Measurements from ENCODE around the gene PNLIP.

PNLIP gene

DNA sequence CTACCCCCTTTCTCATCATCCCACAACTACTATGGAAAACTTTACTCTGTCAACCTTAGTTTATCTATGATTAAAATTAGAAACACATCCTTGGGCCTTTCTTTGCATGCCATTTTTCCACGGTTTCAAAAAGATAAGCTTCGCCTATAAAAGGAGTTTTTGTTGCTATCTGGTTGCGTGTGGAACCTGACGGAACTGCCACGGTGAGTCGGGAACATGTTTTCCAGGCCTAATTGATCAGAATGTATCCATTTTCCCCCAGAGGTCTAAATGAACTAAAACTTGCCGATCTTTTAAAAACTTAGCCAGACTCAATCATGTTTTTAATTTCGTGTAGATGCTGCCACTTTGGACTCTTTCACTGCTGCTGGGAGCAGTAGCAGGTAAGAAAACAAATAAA lies at the start of gene PNLIP:
TSS of gene PNLIP (plus strand) at position 176 of the 400 bp plus-strand sequence. CDS start at position 338, 162 bp downstream.
- DNase-seq = no peak

DNA sequence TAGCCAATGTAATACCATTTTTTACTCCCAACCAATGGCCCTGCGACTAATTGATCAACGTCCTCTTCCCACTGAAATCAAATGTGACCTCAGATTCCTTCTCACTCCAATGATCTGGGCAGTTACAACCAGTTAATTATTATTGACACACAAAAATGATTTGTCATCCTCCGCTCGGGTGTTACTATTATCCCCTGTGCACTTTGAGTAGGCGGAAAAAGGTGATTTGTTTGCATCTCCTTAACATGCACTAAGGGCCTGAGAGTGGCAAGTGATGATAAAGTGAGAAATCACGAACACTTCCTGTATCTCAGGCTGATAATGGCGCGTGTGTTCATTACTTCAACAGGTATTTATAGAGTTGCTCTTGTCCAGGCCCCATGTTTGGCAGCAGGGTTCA lies 40.9 kb upstream of the PNLIP start:
- no peak for DNase-seq

DNA sequence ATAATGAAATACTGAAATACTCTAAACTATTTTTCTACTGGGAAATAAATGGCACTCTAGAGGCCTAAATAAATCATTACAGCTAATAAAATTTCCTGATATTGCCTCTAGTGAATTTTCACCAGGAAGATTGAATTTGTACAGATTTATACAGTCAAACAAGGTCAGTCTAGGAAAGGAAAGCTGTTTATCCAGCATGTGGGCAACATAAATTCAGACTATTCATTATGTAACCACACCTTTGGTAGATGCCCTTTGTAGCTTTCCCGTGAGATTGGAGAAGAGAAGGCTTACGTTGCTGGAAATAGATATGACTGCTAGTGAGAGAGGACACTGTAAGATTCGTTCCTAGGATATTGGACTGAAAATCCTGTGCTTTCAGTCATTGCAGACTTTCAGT lies 35.2 kb upstream of the PNLIP start:
- no peak for DNase-seq

DNA sequence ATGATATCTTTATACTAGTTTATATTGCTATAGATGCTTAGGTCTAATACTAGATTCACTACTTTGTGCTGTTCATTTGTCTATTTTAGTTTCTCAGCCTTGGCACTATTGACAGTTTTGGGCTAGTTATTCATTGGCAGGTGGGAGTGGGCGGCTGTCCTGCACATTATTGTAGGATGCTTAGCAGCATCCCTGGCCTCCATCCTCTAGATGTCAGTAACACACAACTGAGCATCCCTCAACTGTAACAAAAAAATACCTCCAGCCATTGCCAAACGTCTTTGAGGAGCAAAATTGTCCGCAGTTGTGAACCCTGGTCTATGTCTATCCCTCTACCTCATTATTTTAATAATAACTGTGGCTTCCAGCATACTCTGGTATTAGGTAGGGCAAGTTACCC lies 34.4 kb upstream of the PNLIP start:
- DNase-seq = no peak

DNA sequence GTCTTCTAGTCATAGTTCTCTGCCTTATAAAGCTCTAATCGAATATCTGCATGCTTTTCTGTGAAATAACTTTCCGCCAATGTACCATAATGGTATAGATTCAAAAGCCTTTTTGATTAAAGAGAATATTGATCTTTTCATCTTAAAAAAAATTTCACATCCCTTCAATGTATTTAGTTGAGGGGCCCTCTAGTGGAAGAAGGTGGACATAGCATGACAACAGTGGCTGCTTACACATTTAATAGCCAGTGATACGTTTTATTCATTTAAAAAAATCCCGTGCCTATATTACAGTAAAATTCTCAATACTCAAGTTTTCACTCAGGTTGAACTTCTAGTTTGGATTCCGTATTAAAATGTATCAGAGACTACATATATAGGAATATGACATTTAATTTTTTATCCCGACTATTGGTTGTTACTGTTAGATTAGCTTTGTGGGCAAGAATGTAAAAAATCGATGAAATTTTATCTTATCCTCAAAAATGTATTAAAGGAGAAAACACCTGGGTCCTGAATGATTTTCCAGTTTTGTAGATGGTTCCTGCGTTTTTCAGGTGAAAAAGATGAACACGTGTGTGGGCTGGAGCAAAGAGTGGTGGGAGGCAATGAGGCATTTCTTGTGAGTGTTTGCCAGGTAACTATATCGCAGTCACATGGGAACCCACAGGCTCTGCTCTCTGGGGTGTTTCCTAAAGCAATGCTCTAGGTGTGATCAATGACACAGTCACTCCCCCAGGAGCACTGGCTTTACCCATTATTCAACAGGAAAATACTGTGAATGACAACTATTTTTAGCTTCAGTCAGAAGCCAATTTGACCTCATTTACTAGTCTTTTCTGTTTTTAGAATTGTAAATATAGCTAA lies 24.1 kb upstream of the PNLIP start:
- no peak for DNase-seq

DNA sequence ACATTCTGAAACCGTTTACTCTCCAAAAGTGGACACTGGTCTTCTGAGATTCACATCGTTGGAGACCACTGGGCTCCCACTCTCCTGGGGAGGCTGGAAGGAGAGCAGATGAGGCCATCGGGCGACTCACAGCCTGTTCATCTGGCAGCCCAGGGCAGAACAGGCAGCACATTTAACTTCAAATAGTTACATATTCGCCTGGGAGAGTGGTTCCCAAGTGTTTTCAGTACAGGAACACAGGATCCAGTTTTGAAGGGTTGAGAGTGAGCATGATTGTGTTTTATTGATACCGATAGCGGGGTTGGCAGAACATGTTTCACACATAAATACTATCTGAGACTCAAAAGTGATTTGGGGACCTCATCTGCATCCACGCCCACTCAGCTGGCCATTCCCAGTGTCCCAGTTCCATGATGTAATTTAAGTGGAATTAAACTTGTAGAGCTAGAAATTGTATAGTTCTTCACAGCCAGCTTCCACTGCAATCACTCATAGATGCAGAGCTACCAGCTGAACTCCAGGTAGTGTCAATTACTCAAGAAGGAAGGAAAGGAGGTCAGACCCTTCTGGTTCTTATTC lies 22.8 kb upstream of the PNLIP start:
- no peak for DNase-seq

DNA sequence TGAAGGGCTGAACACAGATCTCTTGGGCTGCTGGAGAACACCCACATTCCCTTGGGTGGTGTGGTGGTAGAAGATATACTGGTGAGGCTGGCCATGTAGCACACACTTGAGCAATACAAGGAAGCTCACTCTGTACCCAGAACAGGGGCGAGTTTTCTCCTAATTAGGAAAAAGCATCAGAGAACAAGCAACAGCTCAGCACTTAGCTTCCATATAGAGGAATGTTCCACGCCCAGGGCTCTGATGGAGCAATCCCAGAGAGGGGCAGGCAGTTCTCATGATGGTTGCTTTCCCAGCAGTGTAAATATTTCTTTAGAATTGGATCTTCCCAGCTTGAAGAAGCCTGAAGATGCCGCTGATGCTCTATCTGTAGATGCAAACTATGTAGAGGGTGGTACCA lies 21.0 kb upstream of the PNLIP start:
- DNase-seq = no peak

DNA sequence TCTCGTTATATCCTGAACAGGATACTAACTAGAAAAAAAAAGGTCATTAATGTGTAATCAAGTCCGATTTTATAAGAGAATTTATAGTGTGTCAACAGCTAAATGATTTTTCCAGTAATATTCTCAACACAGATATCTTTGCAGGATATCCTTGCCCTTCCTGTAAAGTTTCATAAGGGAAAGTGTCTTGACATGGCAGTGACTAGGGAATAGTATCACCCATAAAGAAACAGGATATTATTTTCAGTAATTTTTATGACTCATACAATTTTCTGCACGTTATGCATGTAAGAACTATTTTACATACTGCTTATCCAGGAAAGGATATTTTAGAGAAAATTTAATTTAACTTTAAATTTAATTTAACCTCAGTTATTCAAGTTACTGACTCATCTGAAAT lies 19.5 kb upstream of the PNLIP start:
- DNase-seq = no peak

DNA sequence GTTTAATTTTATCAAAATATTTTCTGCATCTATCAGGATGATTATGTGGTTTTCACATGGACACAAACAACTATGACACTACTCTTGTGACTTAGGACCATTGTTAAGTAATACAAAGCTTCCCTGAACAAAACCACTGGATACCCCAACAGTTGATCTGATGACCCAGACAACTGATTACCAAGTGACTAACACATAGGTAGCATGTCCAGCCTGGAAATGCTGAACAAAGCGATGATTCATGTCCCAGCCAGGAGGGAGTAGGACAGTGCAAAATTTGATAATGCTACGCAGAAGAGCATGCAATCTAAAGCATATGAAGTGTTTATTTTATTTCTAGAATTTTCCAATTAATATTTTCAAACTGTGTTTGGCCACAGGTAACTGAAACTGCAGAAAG lies 8.9 kb upstream of the PNLIP start:
- DNase-seq = no peak

DNA sequence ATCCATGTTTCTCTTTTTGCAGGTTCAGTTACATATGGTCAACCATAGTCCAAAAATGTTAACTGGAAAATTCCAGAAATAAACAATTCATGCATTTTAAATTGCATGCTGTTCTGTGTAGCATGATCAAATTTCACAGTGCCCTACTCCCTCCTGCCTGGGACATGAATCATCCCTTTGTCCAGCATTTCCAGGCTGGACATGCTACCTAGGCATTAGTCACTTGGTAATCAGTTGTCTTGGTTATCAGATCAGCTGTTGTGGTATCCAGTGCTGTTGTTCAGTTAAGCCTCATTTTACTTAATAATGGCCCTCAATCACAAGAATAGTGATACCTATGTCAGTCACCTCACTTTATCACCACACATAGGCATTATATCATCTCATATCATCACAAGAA lies 7.3 kb upstream of the PNLIP start:
- DNase-seq = no peak

DNA sequence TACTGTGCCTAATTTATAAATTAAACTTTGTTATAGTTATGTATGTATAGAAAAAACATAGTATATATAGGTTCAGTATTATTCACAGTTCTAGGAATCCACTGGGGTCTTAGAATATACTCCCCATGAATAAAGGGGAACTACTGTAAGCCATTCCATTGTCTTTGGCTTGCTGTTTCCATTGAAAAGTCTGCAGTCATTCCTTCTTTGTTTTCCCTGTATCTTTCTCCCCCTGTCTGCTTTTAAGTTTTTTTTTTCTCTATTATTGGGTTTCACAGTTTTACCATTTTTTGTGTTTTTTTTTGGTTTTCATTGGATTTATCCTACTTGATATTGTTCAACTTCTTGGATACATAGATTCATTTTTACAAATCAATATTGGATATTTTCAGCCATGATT lies 6.7 kb upstream of the PNLIP start:
- no peak for DNase-seq

DNA sequence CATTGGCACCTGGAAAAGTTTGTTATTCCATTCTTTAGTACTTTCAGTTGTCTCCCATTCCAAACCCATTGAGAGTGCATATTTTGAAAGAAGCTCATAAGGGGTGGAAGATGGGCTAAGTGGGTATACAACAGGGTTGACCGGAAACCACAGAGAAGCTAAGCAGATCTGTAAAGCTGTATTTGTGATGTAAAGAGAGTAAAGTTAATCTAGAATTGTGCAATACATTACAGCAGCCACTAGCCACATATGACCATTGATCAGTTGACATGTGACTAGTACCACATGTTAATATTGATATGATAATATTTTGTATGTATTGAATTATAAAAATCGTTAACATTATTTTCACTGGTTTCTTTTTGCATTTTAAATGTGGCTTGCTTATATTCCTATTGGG lies 4.9 kb upstream of the PNLIP start:
- DNase-seq = no peak

DNA sequence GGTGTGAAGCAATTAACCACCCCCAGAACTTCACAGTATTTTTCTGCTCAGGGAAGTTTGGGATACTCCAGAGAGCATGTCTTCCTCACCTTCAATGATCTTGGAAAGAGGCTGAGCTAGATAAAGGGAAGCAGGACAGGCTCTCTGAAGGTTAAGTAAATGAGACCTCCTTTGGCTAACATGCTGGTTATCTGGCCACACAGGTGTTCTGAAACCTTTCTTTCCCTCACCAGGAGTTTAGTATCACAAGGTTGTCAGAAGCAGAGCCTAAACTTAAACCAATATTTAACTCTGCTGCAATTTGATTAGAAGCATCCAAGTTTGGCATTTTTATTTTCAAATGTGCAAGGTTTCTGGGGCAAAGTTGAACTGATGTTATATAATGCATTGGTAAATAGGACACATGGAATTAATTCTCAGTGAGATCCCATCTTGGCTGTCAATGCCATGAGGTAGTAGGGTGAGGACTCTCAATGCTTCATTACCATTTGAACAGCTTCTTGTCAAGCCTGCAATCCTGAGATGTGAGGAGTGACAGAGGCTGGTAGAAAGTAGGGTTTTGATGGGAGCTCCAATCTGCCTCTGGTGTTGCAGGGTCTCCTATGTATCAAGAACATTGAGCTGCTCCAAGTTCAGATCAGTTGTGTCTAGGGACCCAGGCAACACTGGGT lies 3.6 kb upstream of the PNLIP start:
- DNase-seq = no peak

DNA sequence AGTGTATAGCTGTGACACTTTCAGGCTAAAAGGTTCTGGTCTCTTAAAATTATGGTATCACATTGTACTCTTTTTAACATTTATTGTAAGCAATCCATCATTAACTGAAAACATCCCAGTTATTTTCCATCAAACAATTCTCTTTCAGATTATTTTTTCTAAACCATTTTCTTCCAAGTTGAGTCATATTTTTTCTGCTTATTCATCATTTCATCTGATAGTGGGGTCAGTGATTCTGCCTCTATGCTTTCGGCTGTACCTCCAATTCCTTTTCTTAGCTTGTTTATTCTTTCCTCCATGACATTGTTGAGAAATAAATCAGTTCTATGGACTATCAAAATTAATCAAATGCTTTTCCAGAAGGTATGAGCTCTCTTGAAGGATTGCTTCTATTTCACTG lies 609 bp upstream of the PNLIP start:
- no peak for DNase-seq

DNA sequence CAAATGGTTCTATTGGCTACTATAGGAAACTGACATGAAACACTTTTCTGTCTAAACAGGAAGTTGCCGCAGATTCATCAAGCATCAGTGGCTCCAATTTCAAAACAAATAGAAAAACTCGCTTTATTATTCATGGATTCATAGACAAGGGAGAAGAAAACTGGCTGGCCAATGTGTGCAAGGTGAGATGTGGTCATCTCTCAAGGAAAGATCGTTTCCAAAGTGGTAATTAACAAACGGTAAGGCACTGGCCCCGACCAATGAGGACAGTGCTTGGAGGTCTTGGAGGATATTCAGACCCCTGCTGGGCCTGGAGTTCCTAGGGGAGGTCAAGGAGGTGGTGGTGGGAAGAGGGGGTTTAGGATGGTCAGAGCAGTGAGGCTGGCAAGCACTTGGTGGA lies 2.6 kb downstream of the PNLIP start:
- no peak for DNase-seq

DNA sequence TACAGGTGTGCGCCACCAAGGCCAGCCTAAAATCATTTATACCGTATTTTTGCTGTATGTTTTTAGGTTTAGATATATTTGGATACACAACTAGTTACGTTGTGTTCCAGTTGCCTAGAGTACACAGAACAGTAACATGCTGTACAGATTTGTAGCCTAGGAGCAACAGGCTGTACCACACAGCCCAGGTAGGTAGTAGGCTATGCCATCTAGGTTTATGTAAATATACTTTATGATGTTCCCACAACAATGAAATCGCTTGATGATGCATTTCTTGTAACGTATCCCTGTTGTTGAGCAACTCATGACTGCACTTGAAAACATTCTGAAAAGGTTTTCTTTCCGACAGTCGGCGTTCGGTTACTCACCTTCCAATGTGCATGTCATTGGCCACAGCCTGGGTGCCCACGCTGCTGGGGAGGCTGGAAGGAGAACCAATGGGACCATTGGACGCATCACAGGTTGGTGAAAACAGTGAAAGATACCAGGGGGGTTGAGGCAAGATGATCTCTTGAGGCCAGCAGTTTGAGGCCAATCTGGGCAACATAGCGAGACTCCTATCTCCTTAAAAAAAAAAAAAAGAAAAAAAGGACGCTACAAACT lies 7.7 kb downstream of the PNLIP start:
- no peak for DNase-seq

DNA sequence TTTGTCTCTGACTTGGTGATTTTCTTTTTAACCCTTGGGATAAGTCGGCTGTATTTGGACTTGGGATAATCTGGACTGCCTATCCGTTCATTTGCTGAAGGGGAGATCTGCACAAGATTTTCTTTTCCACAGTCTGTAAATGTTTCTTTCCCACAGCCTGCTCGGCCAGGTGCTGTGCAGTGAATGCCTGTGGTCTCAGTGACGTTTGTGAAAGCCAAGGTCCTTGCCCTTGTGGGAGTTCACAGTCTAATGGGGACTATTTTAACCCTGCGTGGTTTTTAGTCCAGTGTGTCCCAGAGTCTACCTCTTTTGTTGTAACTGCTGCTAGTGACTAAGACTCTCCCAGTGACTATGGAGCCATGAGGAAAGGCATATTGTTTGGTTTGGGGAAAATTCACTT lies 8.9 kb downstream of the PNLIP start:
- DNase-seq = no peak

DNA sequence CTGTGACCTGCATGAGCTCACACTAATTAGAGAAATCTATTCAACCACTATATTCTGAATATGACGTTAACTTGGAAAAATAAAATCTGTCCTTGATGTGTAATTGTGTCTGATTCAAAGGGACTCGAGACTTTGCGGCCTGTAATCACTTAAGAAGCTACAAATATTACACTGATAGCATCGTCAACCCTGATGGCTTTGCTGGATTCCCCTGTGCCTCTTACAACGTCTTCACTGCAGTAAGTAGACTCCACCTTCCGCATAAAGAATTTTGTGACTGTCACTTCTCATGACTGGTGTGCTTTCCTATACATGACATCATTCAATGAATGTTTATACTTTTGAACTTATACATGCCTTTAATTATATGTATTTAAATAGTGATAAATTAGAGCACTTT lies 10.1 kb downstream of the PNLIP start:
- no peak for DNase-seq

DNA sequence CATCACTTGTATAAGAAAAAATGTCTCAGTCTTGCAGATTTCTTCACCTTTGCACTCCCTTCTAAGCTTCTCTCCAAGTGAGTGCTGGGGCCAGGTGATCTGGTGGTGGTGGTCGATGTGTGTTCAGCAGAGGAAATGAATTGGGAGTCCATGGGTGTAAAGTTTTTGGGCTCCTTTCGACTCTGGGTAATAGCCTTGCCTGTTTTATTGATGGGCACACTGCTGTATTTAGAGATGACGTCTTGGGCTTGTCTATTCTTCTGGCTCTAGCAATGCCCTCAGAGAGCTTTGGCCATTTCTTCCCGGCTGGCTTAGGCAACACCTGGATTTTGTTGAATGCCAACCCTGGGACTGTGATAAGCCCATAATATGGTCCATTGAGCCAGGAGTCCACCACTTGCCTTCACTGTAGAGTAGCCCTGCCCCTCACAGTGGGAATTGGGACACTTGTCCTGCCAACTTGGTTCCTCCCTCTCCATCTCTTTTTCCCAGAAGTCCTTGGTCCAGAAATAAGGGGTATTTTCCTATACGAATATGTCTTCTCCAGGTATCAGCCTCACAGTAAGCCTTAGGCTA lies 11.7 kb downstream of the PNLIP start:
- no peak for DNase-seq

DNA sequence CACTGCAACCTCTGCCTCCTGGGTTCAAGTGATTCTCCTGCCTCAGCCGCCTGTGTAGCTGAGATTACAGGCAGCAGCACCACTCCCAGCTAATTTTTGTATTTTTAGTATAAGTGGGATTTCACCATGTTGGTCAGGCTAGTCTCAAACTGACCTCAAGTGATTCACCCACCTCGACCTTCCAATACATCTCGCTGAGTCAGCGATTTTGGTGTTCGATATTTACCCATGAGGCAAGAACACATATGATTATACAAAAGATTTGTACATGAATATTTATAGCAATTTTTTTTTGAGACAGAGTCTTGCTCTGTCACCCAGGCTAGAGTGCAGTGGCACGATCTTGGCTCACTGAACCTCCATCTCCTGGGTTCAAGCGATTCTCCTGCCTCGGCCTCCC lies 19.8 kb downstream of the PNLIP start:
- no peak for DNase-seq

DNA sequence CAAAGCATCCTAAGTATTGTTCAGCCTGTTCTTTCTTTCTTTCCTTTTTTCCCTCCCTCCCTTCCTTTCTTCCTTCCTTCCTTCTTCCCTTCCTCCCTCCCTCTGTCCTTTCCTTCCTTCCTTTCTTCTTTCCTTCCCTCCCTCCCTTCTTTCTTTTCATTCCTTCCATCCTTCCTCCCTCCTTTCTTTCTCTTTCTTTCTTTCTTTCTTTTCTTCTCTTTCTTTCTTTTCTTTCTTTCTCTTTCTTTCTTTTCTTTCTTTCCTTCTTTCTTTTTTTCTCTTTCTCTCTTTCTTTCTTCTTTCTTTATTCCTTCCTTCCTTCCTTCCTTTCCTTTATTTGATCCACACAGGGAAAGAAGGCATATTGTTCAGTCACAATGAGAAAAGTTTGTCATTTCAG lies 21.2 kb downstream of the PNLIP start:
- no peak for DNase-seq

DNA sequence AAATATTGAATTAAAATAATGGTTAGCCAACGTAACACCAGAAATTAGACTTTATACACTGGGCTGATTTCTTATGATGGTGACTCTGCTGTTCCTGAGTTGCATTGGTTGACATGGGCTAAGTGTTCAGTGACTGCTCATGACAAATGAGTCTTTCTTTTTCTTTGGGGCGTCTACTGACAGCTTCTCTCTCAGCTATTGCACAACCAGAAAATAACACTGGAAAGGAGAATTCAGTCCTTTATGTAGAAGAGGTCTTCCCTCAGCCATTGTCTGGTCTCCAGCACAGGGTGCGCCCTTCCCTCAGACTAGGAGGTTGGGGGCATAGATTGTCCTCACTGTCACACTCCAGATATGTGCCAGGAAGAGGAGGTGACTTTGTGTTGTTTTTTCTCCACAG lies 21.6 kb downstream of the PNLIP start:
- DNase-seq = no peak

DNA sequence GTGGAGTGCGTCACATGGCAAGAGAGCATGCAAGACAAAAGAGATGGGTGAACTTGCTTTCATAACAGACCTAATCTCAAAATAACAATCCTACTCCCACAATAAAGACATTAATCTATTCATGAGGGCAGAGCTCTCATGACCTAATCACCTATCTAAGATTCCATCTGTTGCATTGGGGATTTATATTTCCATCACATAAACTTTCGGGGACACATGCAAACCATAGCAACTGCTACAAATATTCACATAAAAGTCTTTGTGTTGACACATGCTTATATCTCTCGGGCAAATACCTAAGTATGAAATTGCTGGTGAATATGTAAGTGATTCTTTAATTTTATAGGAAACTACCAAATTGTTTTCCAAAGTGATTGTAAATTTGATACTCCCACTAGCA lies 29.1 kb downstream of the PNLIP start:
- DNase-seq = no peak
